GM21529 (cell line): ENCODE results near the gene VEZT.
"Not testable (repeated sequence)": the region's sequence is repeated elsewhere in the genome, so short reads cannot be mapped to it uniquely, and the experiment has no call there.

ENCODE experiments used
- ATAC-seq: cut with Tn5 transposase; IDR thresholded peaks from one replicate; pipeline ENCODE4 v1.9.1; 2021; ENCODE audit not compliant: unreplicated experiment

The VEZT gene

GRCh38 chr12:95217377-95218149, at the start of gene VEZT, which contains the start of gene FGD6:
VEZT (plus strand) TSS chr12:95217807; CDS start chr12:95217851, 44 bp downstream.
FGD6 (minus strand) TSS chr12:95217467; CDS start chr12:95217240, 227 bp downstream.
- peak; percentile 86 for ATAC-seq

- ATAC-seq: no peak
Measured at GRCh38 chr12:95168746-95169145, 48.9 kb upstream of the VEZT start.

GRCh38 chr12:95169368-95169767, 48.2 kb upstream of the VEZT start:
- ATAC-seq: no peak

DNA sequence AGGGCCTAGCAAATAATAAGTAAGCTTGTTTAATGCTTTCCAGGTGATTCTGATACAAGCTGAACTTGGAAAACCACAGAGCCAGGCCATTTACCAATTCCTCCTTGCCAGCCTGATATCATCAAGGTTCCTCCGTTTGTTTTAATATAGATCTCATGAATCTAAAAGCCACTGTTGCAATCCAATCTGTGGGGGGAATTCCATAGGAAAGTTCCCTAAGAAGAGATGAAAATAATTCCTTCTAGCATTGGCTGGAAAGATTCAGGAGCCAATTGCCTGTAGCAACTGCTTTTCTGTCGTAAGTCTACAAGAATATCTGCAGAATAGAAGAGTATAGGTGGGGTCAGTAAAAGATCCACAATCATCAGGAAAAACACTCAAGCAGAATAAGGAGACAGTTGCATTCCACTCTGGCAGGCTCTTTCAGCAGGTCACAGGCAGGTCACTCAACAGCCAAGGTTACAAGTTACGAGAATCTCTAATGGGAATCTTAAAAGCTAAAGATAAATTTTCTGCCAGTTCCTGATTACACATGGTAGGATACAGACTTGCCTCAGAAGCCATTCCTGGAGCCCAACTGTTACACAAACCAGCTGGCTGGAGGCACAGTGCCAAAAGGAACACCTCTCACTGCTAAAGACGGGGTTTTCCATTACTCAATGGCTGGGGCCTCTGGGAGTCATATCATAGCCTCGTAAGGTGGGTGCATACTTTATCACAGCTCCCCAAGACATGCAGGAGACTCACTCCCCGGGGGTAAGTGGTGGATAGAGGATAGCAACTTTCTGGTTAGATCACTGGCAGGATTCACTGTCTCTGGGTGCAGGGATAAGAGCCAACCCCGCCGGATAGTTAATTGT, 44.0 kb upstream of the VEZT start:
- no peak for ATAC-seq

DNA sequence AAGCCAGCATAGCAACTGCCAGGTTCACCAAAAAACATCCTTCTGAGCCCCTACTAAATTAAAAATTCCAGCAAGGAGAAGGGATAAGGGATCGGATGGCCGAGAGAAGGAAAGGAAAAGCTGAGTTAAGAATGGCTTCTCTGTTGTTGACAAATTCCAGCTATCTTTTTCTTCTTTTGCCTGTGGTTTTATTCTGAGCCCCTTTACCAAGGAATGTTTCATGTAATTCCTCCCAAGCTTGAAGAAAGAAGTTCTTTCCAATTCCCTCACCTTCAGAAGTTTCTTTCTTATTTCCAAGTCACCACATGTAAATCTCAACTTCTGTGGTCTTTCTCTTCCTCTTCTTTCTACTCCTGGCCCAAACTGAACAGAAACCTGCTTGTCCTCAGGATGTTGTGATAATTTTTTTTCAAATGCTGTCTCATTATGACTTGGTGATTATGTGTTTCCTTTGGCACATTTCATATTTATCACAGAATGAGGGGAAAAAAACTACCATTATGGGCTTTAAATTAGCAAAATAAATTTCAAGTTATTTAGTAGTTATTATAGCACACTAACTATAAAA, 40.3 kb upstream of the VEZT start:
- no peak for ATAC-seq

DNA sequence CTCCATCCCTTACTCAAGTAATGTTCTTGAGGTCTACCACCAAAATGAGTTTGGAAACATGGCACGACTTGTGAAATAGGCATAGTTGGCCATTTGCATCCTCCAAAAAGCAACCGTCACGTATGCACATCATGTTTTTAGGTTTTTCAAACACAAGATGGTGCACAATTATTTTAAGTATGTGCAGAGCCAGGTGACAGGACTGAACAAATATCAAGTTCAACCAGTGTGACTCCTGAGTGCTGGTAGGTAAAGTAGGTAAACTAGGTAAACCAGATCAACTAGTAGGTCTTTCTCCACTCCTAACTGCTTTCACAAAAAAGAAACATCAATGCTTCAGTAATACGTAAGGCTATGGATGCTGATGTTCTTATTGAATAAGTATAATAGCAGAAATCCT, 39.5 kb upstream of the VEZT start:
- ATAC-seq: no peak

DNA sequence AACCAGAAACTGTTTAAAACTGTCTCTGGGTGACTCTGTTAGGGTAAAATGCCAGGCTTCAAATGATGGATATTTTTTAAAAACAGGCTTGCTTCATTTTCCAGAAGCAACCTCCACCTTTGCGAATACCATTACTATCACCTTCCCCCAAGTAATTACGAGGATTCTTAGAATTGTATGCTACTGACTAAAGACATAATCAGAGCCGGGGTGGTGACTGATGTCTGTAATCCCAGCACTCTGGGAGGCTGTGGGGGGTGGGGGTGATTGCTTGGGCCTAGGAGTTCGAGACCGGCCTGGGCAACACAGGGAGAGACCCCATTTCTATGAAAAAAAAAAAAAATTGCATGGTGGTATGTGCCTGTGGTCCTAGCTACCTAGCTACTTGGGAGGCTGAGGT, 38.6 kb upstream of the VEZT start:
- no peak for ATAC-seq

GRCh38 chr12:95181103-95181502, 36.5 kb upstream of the VEZT start:
- ATAC-seq: no peak

DNA sequence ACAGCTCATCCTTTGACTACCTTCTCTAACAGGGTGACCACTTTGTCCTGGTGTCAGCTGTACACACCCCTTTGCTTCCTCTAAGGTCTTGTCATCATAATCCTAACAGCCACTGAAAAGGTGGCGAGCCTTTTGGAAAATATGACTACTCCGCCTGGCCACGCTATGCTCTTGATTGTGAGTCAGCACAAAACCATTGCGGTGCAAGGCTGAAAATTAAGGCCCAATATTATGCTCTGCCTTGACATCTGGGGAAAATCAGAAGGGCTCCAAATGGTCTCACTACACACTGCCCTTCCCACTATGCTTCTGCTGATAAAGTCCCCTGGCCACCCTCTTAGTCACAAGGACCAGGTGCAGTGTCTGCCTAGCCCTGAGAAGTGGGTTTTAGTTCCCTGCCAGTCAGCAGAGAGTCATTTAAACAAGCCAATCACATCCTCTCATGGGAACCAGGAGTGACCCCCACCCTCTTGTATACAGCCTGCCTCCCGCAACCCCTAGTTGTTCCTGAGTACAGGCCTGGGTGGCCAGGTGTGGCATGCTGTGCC, 34.7 kb upstream of the VEZT start:
- ATAC-seq: peak; percentile 53

DNA sequence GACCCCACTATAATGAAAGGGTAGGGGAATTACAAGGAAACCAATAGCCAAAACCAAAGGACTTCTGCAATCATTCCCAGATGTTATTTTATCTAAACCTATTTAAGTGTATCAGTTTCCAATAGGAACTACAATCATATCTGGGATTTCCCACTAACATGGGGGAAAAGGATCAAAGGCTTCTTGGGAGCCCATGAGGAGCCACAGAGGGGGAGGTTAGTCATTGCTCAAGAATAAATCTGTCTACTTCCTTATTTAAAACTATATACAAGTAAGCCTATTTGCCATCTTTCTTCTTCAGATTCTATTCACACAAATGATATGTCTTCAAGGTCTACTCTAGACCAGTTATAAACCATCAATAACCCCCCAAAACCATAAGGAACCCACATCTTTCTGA, 33.5 kb upstream of the VEZT start:
- ATAC-seq: no peak

DNA sequence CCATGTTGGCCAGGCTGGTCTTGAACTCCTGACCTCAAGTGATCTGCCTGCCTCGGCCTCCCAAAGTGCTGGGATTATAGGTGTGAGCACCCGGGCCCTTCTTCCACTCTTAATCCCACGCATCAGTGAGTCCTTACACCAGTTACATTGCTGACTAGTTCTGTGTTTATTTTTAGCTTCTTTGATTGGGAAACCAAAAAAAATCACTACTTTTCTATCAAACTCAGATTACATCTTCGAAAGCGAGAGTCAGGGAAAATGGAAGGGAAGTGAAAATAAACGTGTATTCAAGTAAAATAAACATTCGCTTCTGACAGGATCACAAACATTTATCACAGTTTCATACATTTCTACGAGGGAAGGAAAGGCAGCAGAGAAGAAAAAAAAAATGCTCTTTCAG, 32.5 kb upstream of the VEZT start:
- ATAC-seq: no peak

GRCh38 chr12:95185854-95186253, 31.8 kb upstream of the VEZT start:
- ATAC-seq: no peak

- ATAC-seq: no peak
Measured at GRCh38 chr12:95187865-95188415, 29.7 kb upstream of the VEZT start.

- ATAC-seq: no peak
Measured at GRCh38 chr12:95191060-95191696, 26.4 kb upstream of the VEZT start.

DNA sequence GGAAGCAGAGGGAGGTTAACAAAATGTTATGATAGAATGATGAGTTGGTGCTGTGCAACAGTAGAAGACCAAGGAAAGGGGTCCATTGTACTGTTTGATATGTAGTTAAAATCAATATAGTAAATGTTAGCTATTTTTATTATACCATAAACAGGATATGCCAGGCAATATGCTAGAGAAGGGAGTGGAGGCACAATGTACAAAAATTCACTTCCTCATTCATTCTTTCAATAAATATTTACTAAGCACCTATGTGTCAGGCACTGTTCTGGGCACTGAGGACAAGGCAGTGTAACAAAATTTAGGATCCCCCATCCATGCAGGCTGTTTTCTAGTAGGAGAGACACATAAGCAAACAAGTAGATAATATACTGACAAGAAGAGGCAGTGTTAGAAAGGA, 25.3 kb upstream of the VEZT start:
- ATAC-seq: no peak

DNA sequence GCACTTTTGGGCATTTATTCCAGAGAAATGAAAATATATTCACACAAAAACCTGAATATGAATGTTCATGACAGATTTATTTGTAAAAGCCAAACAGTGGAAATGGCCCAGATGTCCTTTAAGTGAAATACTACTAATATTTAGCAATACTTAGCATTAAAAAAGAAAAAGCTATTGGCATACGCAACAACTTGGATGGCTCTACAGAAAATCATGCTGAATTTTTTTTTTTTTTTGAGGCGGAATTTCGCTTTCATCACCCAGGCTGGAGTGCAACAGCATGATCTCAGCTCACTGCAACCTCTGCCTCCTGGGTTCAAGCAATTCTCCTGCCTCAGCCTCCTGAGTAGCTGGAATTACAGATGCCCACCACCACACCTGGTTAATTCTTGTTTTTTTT, 24.5 kb upstream of the VEZT start:
- no peak for ATAC-seq

GRCh38 chr12:95195122-95195521, 22.5 kb upstream of the VEZT start:
- ATAC-seq: no peak

- not testable (repeated sequence) for ATAC-seq
Measured at GRCh38 chr12:95196875-95197569, 20.6 kb upstream of the VEZT start.

DNA sequence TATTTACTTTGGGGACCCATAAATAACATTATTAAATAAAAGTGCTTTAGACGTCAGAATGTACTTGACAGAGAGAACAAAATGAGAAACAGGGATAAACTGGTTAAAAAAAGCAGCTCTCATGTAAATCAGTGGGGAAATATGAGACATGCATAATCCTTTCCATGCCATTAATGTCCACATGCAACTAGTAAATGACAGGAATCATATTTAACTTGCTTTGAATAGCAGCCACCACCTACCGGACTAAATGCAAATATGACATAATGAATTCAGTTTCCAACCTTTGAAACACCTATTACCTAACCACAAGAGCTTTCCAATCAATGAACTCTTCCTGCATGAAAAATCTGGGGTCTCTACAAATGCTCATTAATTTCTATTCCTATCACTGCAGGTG, 20.0 kb upstream of the VEZT start:
- ATAC-seq: no peak

GRCh38 chr12:95198914-95199313, 18.7 kb upstream of the VEZT start:
- peak; percentile 69 for ATAC-seq
